Measurements from ENCODE around the gene ZFAND4. TPM values are rescaled to one million over a fixed set of nuclear protein-coding genes. Genes with fewer than 3 reads are reported as not detected.

The ZFAND4 gene
- total and polyA plus RNA-seq, 3 donors from 2014 or later = 99.5 to 197 (median 186) TPM

- H3K27ac ChIP-seq = no peak overlapping the region
- H3K36me3 ChIP-seq (ENCODE audit: low read depth, missing control alignments) = no peaks in the 10 kb centered on the region
- no peaks in the 10 kb centered on the region for H3K9me3 ChIP-seq
- intact Hi-C loops (cut with DNase I; ENCODE audit: low total_unique reads) = no loop called here
- no peak for DNase-seq
- H3K4me3 ChIP-seq = no peak overlapping the region
- TF ChIP-seq POLR2A (IDR thresholded peaks at IDR 0.05) (no peak), CTCF (IDR thresholded peaks at IDR 0.05) (no peak)
- H3K27me3 ChIP-seq = no peaks in the 10 kb centered on the region
- no peaks in the 10 kb centered on the region for H3K4me1 ChIP-seq
- 90 to 95% methylated on average over 3 of the region's 3 CpGs for whole genome bisulfite sequencing, 2 donors
Observed at GRCh38 chr10:45566415-45566814, 106.2 kb downstream of the ZFAND4 start.

Other genes with a start within 250 kb of the ZFAND4 start
- gene WASHC2C, start 54.5 kb upstream of the ZFAND4 start, total RNA-seq = 10 to 100 TPM; 40.1 to 42.0 TPM
- 33.8 TPM for gene WASHC2C, start 54.5 kb upstream of the ZFAND4 start, polyA plus RNA-seq (ENCODE audit: insufficient read depth, low read depth, low replicate concordance)
- 10 to 100 TPM; 25.7 to 42.9 TPM for gene AGAP4, start 174.7 kb upstream of the ZFAND4 start, total RNA-seq
- 23.0 TPM for gene AGAP4, start 174.7 kb upstream of the ZFAND4 start, polyA plus RNA-seq (ENCODE audit: insufficient read depth, low read depth, low replicate concordance)

All from testis (tissue), 3 donors.